Activated T-cell treated with anti-CD3 and anti-CD28 coated beads, Interleukin-2, amount 50 U/mL, for 24 hours (primary cell): ENCODE results near the gene ADAM12.

Experiments used
- DNase-seq: peaks from one replicate; pipeline ENCODE4 v3.0.0-alpha.2; 2020
- H3K27ac Mint-ChIP-seq: 2 replicates; pipeline ENCODE4 v1.8.0; 2020; ENCODE audit warnings: mild to moderate bottlenecking, mixed read lengths
- H3K27me3 Mint-ChIP-seq: 2 replicates; pipeline ENCODE4 v1.8.0; 2020; ENCODE audit warnings: mixed read lengths
- H3K36me3 Mint-ChIP-seq: 2 replicates; pipeline ENCODE4 v1.8.0; 2020; ENCODE audit warnings: low read depth, mixed read lengths
- H3K4me1 Mint-ChIP-seq: 2 replicates; pipeline ENCODE4 v1.8.0; 2020; ENCODE audit warnings: low read depth, mixed read lengths
- H3K4me3 Mint-ChIP-seq: 2 replicates; pipeline ENCODE4 v1.8.0; 2020; ENCODE audit warnings: mild to moderate bottlenecking, moderate library complexity, mixed read lengths
- H3K9me3 Mint-ChIP-seq: 2 replicates; pipeline ENCODE4 v1.8.0; 2020; ENCODE audit warnings: mixed read lengths

ADAM12 gene

DNA sequence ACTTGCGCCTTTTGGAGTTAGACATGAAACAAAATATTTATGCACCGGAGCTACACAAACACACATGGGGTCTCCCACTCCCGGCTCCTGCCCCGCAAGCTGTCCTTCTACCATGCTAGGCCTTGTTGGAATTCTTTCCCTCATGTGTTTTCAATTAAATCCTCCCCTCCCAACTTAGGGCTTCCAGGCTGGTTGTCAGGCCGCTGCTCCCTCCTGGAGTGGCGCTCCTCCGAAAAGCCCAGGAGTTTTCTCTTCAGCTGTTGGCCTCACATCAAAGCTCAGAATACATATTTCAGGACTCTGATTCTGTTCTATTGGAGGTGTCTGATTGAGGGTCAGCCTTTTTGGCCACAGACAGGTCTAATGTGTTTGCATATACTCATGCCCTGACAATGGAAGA is 378.6 kb downstream of the ADAM12 start:
- DNase-seq, result no peak
- Mint-ChIP-seq H3K36me3 (no peaks in the 10 kb centered on the region), H3K4me3 (no peak overlapping the region), H3K9me3 (no peaks in the 10 kb centered on the region), H3K4me1 (no peaks in the 10 kb centered on the region), H3K27ac (no peak overlapping the region), H3K27me3 (peaks cover 4% of the 10 kb centered on the region)

DNA sequence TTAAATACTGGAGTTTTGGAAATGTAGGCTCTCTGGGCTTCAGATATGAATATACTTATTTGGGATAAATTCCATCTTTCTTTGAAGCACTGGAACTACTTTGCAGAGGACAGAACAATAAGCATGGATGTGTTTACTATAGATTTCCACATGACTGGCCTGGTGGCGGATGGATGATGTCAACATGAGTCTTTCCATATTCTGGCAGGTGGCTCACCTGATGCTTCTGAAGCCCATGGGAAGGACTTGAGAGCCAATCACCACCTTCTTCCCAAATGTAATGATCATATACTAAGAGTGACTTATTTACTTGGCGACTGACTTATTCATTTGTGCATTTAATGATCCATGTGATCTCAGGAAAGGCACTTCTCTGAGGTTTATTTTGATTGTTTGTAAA is 381.4 kb downstream of the ADAM12 start:
- H3K27ac Mint-ChIP-seq, result no peak overlapping the region
- no peak overlapping the region for H3K4me3 Mint-ChIP-seq
- no peaks in the 10 kb centered on the region for H3K4me1 Mint-ChIP-seq
- DNase-seq, result no peak
- no peaks in the 10 kb centered on the region for H3K36me3 Mint-ChIP-seq
- peaks cover under 1% of the 10 kb centered on the region for H3K27me3 Mint-ChIP-seq
- no peaks in the 10 kb centered on the region for H3K9me3 Mint-ChIP-seq

DNA sequence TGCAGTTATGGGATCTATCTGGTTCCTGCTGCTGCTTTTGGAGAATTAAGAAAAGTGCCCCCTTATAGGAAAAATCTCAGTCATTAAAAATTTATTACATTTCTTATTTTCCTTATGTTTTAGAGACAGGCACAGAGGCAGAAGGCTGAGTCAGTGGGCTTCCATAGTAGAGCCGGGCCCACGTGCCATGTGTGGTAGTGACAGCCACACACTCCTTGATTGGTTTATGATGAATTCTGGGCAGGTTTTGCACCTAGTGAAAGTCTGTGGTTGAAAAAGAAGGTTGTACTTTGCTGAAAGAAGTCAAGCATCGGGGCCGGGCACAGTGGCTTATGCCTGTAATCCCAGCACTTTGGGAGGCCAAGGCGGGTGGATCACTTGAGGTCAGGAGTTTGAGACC is 382.0 kb downstream of the ADAM12 start:
- H3K27ac Mint-ChIP-seq, result no peak overlapping the region
- H3K27me3 Mint-ChIP-seq, result no peaks in the 10 kb centered on the region
- no peaks in the 10 kb centered on the region for H3K4me1 Mint-ChIP-seq
- no peak for DNase-seq
- H3K4me3 Mint-ChIP-seq, result no peak overlapping the region
- H3K36me3 Mint-ChIP-seq, result no peaks in the 10 kb centered on the region
- no peaks in the 10 kb centered on the region for H3K9me3 Mint-ChIP-seq

DNA sequence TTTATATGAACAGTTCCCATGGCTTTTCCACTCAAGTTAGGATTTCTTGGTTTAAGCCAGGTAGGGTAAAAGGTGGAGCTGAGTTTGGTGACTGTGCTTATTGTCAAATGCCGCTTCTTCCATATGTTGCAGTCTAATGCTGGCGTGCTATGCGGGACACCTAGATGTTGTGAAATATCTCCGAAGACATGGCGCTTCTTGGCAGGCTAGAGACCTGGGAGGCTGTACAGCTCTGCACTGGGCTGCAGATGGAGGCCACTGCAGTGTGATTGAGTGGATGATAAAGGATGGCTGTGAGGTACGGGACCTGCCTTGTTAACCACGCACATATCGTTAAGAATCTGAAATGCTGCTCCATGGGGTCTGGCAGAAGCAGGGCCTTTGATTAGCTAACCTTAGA is 383.5 kb downstream of the ADAM12 start:
- no peak for DNase-seq
- no peak overlapping the region for H3K27ac Mint-ChIP-seq

DNA sequence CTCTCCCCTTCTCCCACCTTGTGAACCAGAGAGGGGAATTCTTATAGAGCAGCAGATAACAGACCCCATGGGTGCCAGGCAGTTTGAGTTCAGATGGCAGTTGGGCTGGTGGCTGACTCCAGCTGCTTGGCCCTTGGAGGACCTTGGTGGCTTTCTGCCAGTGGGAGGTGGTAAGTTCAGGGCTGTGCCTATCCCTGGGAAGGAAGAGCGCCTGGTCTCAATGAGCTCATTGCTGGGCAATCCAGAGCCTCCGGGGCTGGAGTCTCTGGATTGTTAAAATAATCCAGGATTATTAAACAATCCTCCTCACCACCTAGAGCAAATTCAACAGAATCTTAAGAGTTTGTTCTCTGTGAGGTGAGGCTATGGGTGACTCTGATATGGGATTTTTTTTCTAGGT is 386.7 kb downstream of the ADAM12 start:
- no peak for DNase-seq
- H3K4me1 Mint-ChIP-seq, result peaks cover 3% of the 10 kb centered on the region
- peaks cover 2% of the 10 kb centered on the region for H3K27me3 Mint-ChIP-seq
- H3K27ac Mint-ChIP-seq, result no peak overlapping the region
- no peaks in the 10 kb centered on the region for H3K9me3 Mint-ChIP-seq
- H3K36me3 Mint-ChIP-seq, result no peaks in the 10 kb centered on the region
- H3K4me3 Mint-ChIP-seq, result no peak overlapping the region

More for the DNA sequence above, 383.5 kb downstream of the ADAM12 start:
- Mint-ChIP-seq H3K27me3 (no peaks in the 10 kb centered on the region), H3K4me1 (peaks cover 1% of the 10 kb centered on the region), H3K9me3 (no peaks in the 10 kb centered on the region), H3K4me3 (no peak overlapping the region), H3K36me3 (no peaks in the 10 kb centered on the region)

DNA sequence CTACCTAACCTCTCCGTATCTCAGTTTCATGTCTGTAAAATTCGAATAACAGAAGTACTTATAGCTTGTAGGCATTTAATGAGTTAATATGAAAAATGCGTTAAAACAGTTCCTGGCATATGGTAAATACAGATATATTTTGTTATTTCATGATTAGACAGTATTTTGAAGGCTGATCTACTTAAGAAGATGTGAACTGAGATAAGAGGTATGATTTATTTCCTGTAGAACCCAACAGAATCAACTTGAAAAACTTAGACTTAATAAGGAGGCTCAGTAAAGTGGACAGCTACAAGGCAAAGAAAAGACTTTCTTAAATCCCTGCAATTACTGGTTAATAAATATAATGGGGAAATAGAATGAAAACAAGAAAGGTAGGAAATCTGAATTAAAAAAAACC is 388.6 kb downstream of the ADAM12 start:
- Mint-ChIP-seq H3K36me3 (no peaks in the 10 kb centered on the region), H3K9me3 (no peaks in the 10 kb centered on the region), H3K27ac (no peak overlapping the region), H3K27me3 (peaks cover 2% of the 10 kb centered on the region), H3K4me3 (no peak overlapping the region), H3K4me1 (peaks cover 3% of the 10 kb centered on the region)
- no peak for DNase-seq

DNA sequence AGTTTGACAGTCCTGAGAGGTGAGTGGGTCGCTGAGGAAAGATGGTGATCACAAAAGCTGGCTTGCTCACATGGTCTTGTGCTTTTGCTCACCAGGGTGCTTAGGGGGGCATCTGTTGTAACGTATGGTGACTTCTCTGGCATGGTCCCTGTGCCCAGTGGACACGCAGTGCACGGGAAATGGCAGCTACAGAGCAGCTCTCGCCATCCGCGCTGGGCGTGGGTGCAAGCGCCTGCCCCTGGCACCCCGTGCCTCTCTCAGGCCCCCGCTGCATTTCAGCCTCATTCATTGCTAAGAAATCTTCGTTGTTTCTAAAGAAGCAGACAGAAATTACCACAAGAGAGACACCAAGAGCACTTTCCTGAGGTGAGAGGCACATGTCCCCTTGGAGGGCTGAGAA is 390.7 kb downstream of the ADAM12 start:
- DNase-seq, result no peak
- no peaks in the 10 kb centered on the region for H3K9me3 Mint-ChIP-seq
- no peak overlapping the region for H3K4me3 Mint-ChIP-seq
- H3K4me1 Mint-ChIP-seq, result peaks cover 3% of the 10 kb centered on the region
- H3K27me3 Mint-ChIP-seq, result peaks cover 2% of the 10 kb centered on the region
- H3K27ac Mint-ChIP-seq, result no peak overlapping the region
- H3K36me3 Mint-ChIP-seq, result no peaks in the 10 kb centered on the region

DNA sequence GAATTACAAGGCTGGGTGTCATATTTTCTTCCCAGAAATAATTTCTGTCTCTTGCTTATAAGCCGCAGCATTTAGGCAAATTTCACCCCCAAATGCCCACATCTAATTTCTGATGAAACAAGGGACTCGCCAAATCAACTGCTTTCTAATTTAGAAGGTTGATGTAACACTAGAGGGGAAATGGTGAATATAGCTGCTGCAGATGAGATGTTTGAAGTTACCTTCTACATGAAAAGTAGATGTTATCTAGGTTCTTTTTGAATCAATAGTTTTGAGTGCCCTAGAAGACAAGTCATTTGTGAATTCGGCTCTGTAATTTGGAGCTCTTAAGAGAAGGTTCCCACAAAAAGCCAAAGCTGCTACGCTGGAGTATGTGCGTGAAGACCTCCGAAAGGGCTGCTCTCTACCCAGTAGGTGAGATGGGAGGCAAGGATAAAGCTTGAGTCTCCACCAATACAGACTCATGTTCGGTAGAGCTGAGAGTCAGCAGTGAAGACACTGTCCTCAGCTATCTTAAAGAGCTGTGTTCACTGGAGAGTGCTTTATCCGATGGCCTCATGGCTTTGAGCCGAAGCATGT is 392.5 kb downstream of the ADAM12 start:
- Mint-ChIP-seq H3K4me1 (peaks cover 3% of the 10 kb centered on the region), H3K27me3 (peaks cover 2% of the 10 kb centered on the region), H3K4me3 (no peak overlapping the region), H3K27ac (no peak overlapping the region), H3K36me3 (no peaks in the 10 kb centered on the region), H3K9me3 (no peaks in the 10 kb centered on the region)
- DNase-seq, result no peak

DNA sequence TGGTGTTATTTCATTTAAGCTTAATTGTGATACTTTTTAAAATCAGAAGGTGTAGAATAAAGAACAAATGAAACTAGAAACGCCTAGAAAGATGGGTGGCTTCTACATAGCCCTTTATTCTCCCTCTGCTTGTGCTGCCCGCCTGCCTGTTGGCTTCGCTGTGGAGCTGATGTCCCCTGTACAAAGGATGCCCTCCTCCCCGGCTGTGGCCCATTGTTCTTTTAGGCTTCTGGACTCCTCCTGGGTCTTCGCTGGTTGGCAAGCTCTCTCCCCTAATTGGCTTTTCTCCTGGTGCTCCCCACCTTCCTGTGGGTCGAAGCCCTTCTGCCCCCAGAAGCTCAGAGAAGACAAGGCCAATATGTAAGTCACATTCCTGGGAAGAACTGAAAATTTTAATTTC is 393.7 kb downstream of the ADAM12 start:
- no peaks in the 10 kb centered on the region for H3K36me3 Mint-ChIP-seq
- DNase-seq, result no peak
- H3K27ac Mint-ChIP-seq, result no peak overlapping the region
- H3K9me3 Mint-ChIP-seq, result peaks cover 5% of the 10 kb centered on the region
- H3K27me3 Mint-ChIP-seq, result peaks cover 2% of the 10 kb centered on the region
- no peak overlapping the region for H3K4me3 Mint-ChIP-seq
- H3K4me1 Mint-ChIP-seq, result peaks cover under 1% of the 10 kb centered on the region

DNA sequence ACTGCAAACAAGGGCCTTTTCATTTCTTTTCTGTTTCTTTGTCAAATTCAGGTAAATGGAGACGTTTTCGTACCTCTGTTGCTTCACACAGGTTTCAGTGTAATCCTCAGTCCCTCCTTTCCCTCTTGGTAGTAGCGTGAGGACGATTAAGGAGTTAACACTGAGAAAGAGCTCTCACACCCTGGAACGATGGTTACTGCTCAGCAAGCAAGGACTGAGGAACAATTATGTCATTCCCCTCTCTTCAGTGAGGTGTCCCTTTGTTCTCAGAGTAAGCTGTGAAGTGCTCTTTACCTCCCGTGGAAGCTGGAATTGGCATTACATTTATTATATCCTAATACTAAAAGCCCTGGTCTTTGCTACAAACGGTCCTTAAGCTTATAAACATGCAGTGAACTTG is 396.0 kb downstream of the ADAM12 start:
- H3K4me1 Mint-ChIP-seq, result no peaks in the 10 kb centered on the region
- no peak overlapping the region for H3K27ac Mint-ChIP-seq
- H3K9me3 Mint-ChIP-seq, result peaks cover 5% of the 10 kb centered on the region
- peaks cover 1% of the 10 kb centered on the region for H3K27me3 Mint-ChIP-seq
- no peak overlapping the region for H3K4me3 Mint-ChIP-seq
- no peak for DNase-seq
- no peaks in the 10 kb centered on the region for H3K36me3 Mint-ChIP-seq

DNA sequence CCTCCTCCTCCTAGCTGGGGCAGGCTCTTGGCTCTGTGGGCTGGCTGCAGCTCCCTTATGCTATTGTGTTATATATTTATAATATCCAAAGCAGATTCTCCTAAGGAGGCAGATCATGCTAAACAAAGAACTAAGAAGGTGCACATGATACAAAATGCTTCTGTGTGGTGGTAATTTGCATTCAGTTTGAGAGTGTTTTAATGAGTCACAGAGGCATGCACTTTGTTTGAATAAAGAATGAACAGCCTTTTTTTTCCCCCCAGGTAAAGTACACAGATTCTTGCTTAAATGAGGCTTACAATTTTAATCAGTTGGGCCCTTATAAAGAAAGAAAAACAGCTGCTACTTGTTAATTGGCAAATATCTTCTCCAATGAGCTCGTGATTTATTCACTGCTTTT is 396.9 kb downstream of the ADAM12 start:
- H3K4me1 Mint-ChIP-seq, result no peaks in the 10 kb centered on the region
- H3K4me3 Mint-ChIP-seq, result no peak overlapping the region
- H3K36me3 Mint-ChIP-seq, result no peaks in the 10 kb centered on the region
- H3K27me3 Mint-ChIP-seq, result no peaks in the 10 kb centered on the region
- peaks cover 5% of the 10 kb centered on the region for H3K9me3 Mint-ChIP-seq
- no peak for DNase-seq
- no peak overlapping the region for H3K27ac Mint-ChIP-seq

DNA sequence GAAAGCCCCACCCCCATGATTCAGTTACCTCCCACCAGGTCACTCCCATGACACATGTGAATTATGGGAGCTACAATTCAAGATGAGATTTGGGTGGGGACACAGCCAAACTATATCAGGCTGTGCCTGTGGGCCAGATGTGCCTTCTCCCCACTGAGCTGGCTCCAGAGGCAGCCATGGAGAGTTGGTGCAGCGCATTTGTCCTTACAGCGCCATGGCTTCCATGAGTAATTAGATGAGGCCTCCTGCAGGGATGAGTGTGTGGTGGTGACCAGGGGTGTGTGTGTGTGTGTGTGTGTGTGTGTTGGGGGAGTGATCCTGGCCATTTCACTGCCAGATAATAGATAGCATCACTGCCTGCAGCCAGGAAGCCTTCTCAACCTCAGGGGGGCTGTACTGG is 397.3 kb downstream of the ADAM12 start:
- no peaks in the 10 kb centered on the region for H3K4me1 Mint-ChIP-seq
- H3K9me3 Mint-ChIP-seq, result peaks cover 5% of the 10 kb centered on the region
- no peak overlapping the region for H3K27ac Mint-ChIP-seq
- no peaks in the 10 kb centered on the region for H3K36me3 Mint-ChIP-seq
- no peak overlapping the region for H3K4me3 Mint-ChIP-seq
- no peak for DNase-seq
- no peaks in the 10 kb centered on the region for H3K27me3 Mint-ChIP-seq

DNA sequence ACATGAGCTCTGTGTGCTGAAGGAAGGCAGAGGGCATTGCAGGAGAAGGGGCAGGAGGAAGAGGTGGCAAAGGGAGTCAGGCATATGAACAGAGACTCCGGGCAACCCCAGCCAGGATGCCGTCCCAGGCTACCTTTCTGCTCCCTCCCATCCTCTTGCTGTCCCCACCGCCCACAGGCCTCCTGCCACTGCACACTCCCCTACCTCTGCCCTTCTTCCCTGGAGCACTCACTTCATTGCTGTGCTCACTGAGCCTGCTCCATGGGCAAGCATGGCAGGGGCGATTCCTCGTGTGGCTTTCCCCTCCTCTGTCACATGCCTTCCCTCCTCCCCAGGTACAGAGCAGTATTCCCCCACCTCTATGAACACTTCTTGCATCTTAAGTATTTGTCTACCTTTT is 398.5 kb downstream of the ADAM12 start:
- Mint-ChIP-seq H3K4me1 (no peaks in the 10 kb centered on the region), H3K9me3 (peaks cover 5% of the 10 kb centered on the region), H3K27ac (no peak overlapping the region), H3K4me3 (no peak overlapping the region), H3K27me3 (no peaks in the 10 kb centered on the region), H3K36me3 (no peaks in the 10 kb centered on the region)
- no peak for DNase-seq

DNA sequence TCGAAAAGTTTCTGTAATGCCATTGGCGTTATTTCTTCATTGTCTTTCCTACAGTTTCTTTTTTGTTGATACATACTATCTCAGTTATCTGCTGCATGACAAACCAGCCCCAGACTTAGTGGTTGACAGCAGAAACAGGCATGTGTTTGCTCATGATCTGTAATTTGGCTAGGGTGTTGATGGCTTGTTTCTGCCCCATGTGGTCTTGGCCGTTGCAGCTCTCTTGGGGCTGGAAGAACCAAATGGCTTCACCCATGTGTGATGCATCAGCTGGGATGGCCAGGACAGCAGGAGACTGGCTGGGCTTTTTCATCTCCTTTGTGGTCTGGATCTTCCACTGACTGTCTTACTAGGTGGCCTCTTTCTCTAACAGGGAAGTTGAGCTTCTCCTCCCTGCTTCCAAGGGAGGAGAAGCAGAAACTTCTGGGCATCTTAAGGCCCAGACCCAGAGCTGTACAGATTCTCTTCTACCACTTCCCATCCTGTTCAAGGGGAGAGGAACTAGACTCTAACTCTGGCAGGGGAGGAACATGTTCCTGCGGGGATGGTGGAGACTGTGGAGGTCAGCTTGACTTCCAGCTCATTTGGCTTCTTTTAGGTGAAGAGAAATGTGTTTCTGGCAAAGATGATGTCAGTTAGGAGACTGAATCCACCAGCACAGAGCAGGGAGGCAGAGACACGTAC is 402.6 kb downstream of the ADAM12 start:
- Mint-ChIP-seq H3K27me3 (peaks cover 6% of the 10 kb centered on the region), H3K27ac (no peak overlapping the region), H3K9me3 (peaks cover 4% of the 10 kb centered on the region), H3K4me1 (no peaks in the 10 kb centered on the region), H3K4me3 (no peak overlapping the region), H3K36me3 (no peaks in the 10 kb centered on the region)
- no peak for DNase-seq

DNA sequence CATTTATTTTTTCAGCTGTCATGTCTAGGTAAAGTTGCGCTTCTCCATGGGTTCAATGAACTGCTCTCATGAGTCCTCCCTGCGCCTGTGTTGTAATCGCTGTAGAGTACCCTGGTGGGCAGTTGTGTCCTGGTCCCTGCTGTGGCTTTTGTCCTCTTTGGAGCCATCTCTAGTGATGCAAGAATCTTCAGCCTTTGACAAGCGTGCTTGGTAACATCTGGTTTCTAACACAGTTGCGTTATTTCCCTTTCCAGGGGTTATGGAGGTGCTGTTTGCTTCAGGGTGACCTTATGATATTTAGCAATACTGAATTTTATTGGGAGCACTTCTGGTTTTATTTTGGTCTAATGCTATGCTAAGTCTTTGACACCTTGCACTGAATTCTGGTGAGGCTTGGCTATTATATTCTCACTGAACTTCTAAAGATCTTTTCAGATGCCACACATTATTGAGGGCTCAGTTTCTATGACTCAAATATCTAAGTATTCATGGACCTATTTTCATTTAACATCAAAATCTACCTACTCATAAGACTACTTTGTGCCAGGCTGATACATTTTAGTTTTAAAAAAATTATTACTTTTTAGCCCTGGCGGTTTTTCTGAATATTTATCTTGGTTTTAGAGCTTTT is 403.3 kb downstream of the ADAM12 start:
- H3K27me3 Mint-ChIP-seq, result peaks cover 8% of the 10 kb centered on the region
- H3K27ac Mint-ChIP-seq, result no peak overlapping the region
- no peaks in the 10 kb centered on the region for H3K4me1 Mint-ChIP-seq
- H3K9me3 Mint-ChIP-seq, result no peaks in the 10 kb centered on the region
- DNase-seq, result no peak
- H3K4me3 Mint-ChIP-seq, result no peak overlapping the region
- no peaks in the 10 kb centered on the region for H3K36me3 Mint-ChIP-seq
